ENCODE data around the gene DSCAML1. TPM values are rescaled to one million over a fixed set of nuclear protein-coding genes. Genes with fewer than 3 reads are reported as not detected.
A peak's percentile ranks its signal among the peaks of the same experiment; 100 is the strongest.

Gene DSCAML1, protein sequence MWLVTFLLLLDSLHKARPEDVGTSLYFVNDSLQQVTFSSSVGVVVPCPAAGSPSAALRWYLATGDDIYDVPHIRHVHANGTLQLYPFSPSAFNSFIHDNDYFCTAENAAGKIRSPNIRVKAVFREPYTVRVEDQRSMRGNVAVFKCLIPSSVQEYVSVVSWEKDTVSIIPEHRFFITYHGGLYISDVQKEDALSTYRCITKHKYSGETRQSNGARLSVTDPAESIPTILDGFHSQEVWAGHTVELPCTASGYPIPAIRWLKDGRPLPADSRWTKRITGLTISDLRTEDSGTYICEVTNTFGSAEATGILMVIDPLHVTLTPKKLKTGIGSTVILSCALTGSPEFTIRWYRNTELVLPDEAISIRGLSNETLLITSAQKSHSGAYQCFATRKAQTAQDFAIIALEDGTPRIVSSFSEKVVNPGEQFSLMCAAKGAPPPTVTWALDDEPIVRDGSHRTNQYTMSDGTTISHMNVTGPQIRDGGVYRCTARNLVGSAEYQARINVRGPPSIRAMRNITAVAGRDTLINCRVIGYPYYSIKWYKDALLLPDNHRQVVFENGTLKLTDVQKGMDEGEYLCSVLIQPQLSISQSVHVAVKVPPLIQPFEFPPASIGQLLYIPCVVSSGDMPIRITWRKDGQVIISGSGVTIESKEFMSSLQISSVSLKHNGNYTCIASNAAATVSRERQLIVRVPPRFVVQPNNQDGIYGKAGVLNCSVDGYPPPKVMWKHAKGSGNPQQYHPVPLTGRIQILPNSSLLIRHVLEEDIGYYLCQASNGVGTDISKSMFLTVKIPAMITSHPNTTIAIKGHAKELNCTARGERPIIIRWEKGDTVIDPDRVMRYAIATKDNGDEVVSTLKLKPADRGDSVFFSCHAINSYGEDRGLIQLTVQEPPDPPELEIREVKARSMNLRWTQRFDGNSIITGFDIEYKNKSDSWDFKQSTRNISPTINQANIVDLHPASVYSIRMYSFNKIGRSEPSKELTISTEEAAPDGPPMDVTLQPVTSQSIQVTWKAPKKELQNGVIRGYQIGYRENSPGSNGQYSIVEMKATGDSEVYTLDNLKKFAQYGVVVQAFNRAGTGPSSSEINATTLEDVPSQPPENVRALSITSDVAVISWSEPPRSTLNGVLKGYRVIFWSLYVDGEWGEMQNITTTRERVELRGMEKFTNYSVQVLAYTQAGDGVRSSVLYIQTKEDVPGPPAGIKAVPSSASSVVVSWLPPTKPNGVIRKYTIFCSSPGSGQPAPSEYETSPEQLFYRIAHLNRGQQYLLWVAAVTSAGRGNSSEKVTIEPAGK (N-terminal part only)
- total RNA-seq (2011; cell fraction: chromatin; rRNA removed; ENCODE audit: low replicate concordance) = not detected in 2 replicates
- total RNA-seq (2011; cell fraction: nucleolus; rRNA removed) = not detected in 2 replicates
- not detected in 2 replicates for total RNA-seq (2011; cell fraction: nucleoplasm; rRNA removed)
- total RNA-seq (2014; rRNA removed) (not detected in 2 replicates), total RNA-seq (2014; rRNA removed; fragmentation: Illumina TruSeq; extraction: Trizol) (not detected in 2 replicates), total RNA-seq (2015; rRNA removed; fragmentation: Illumina TruSeq; extraction: Trizol) (not detected in 2 replicates), total RNA-seq (2021) (not detected in 2 replicates), polyA plus RNA-seq (2011; rRNA removed) (not detected in 2 replicates), polyA plus RNA-seq (2014; fragmentation: Illumina TruSeq; extraction: Trizol) (not detected in 2 replicates), polyA plus RNA-seq (2014; fragmentation: Nextera tagmentation; extraction: Ambion mirVana) (not detected), polyA plus RNA-seq (2014; rRNA removed) (not detected in 2 replicates), polyA minus RNA-seq (2011; rRNA and poly(A)+ RNA removed) (not detected in 2 replicates), Bru-seq, nascent RNA (not detected), BruChase-seq, experiment 1, labeled RNA remaining after a 2-hour chase (percentile 0 among the genes with signal in this experiment), BruChase-seq, experiment 2, labeled RNA remaining after a 6-hour chase (percentile 0 among the genes with signal in this experiment)
- polyA plus RNA-seq (2011; cell fraction: cytosol; rRNA removed) = not detected in 2 replicates
- not detected in 2 replicates for polyA plus RNA-seq (2011; cell fraction: nucleus; rRNA removed)
- not detected in 2 replicates for polyA plus RNA-seq (2012)
- not detected in 2 replicates for polyA minus RNA-seq (2011; cell fraction: cytosol; rRNA and poly(A)+ RNA removed)
- not detected in 2 replicates for polyA minus RNA-seq (2011; cell fraction: nucleus; rRNA and poly(A)+ RNA removed)
- long read RNA-seq, experiment 1 = 0 reads
- long read RNA-seq, experiment 2 = 0 reads
- long read RNA-seq, experiment 3 = 0 reads

DNA sequence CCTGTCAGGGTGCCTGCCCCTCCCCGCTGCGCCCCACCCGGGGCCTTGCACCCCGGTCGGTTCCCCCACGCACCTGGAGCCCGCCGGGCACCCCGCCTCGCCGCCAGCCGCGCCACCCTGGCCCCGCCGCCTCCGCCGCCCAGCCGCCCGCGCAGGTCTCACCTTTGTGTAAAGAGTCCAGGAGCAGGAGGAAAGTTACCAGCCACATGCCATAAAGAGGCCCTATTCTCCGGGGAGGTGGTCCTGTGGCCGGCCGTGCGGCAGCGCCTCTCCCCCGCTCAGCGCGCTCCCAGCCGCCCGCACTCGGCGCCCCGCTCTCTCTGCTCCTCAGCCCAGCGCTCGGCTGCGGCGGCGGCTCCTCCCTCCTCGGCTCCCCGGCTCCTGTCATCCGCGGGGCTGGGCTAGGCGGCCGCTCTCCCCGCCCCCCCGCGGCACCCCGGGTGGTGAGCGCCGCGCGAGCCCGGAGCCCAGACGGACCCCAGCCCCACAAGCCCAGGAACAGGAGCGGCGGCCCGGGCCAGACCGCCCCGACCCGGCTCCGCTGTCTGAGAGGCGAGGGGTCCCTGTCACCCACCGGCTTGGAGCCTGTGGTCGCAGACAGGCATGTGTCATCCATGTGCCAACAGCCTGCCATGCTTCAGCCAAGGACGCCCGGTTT, at the start of gene DSCAML1:
Gene DSCAML1 (minus strand): TSS at position 345 of the 658 bp plus-strand sequence. CDS start 137 bp downstream, at position 208.
- no TSS peak for BruUV-seq (replicated peaks)
- in situ Hi-C loops (cut with MboI) = no loop called here
- H3K36me3 ChIP-seq (ENCODE audit: control insufficient read depth, insufficient read depth, low read length) = no peaks in the 10 kb centered on the region
- ChIA-PET POLR2A (no interaction called here), CTCF (ENCODE audit: low intra/inter-chr PET ratio) (no interaction called here)
- peak in 3 of 4 experiments; percentile 19 to 41 (median 38) for DNase-seq (ENCODE audit: extremely low read depth in 1 of 4, low spot score in 3 of 4)
- intact Hi-C loops (cut with micrococcal nuclease) = no loop called here
- no peak within 1 kb of the TSS for H3K9ac ChIP-seq (ENCODE audit: insufficient read depth in 1 of 2, low read depth in 2 of 2, low read length in 2 of 2)
- no peak for TF ChIP-seq KHSRP (IDR thresholded peaks at IDR 0.05)
- TF ChIP-seq, protein P1, sequence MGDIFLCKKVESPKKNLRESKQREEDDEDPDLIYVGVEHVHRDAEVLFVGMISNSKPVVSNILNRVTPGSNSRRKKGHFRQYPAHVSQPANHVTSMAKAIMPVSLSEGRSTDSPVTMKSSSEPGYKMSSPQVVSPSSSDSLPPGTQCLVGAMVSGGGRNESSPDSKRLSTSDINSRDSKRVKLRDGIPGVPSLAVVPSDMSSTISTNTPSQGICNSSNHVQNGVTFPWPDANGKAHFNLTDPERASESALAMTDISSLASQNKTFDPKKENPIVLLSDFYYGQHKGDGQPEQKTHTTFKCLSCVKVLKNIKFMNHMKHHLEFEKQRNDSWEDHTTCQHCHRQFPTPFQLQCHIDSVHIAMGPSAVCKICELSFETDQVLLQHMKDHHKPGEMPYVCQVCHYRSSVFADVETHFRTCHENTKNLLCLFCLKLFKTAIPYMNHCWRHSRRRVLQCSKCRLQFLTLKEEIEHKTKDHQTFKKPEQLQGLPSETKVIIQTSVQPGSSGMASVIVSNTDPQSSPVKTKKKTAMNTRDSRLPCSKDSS (IDR thresholded peaks at IDR 0.05; ENCODE audit: low read depth, partially characterized antibody) = no peak
- TF ChIP-seq MIER1 (IDR thresholded peaks at IDR 0.05; ENCODE audit: low read depth) = no peak
- no peak for TF ChIP-seq CBX5 (IDR thresholded peaks at IDR 0.05; ENCODE audit: borderline replicate concordance, low read depth)
- no peaks in the 10 kb centered on the region for H3K79me2 ChIP-seq (ENCODE audit: control insufficient read depth, insufficient read depth, low read length)
- no peak within 1 kb of the TSS for H3K4me2 ChIP-seq (ENCODE audit: insufficient read depth, low read length)
- no peak within 1 kb of the TSS for H2AFZ ChIP-seq (ENCODE audit: low read depth, low read length)
- peaks cover 28 to 76% of the 10 kb centered on the region in 2 experiments; a peak in 4 of 5 replicates for H3K27me3 ChIP-seq (ENCODE audit: control insufficient read depth in 2 of 2, insufficient read depth in 2 of 2, low read length in 2 of 2)
- H3K9me3 ChIP-seq (replicated peaks; ENCODE audit: control insufficient read depth, insufficient read depth, low read depth, low read length) = no peaks in the 10 kb centered on the region
- WGBS (ENCODE audit: insufficient coverage, low coverage, missing lambda C conversion rate) = 29% methylated on average over 28 of the region's 66 CpGs
- ATAC-seq = peak; percentile 73
- no peak within 1 kb of the TSS for H3K27ac ChIP-seq (ENCODE audit: extremely low read depth, low read depth, low read length)
- peaks cover 0 to 19% of the 10 kb centered on the region in 2 experiments; a peak in 1 of 5 replicates for H3K4me1 ChIP-seq (replicated peaks in 1 of 2; ENCODE audit: control insufficient read depth in 2 of 2, insufficient read depth in 2 of 2, low read length in 2 of 2)
- 0 out of 2 replicates have a peak, but pooled peaks cover 5% of the 10 kb centered on the region for H4K20me1 ChIP-seq (replicated peaks; ENCODE audit: control insufficient read depth, insufficient read depth, low read length)
- no peaks in the 10 kb centered on the region for H3K9me1 ChIP-seq (ENCODE audit: control insufficient read depth, insufficient read depth, low read length)
- no peak within 1 kb of the TSS for H3K4me3 ChIP-seq
- no peak for FAIRE-seq

All from K562 (cell line).